GM20431 (cell line): ENCODE results near the gene AOPEP.

Experiments used
- in situ Hi-C: fragments of 300-500 bp; cut with MseI, MboI; formaldehyde crosslinking; loops from one replicate; pipeline ENCODE4 v1.15.0; 2020; ENCODE audit warnings: low sequenced_read_pairs; ENCODE audit not compliant: unreplicated experiment

Gene AOPEP

DNA sequence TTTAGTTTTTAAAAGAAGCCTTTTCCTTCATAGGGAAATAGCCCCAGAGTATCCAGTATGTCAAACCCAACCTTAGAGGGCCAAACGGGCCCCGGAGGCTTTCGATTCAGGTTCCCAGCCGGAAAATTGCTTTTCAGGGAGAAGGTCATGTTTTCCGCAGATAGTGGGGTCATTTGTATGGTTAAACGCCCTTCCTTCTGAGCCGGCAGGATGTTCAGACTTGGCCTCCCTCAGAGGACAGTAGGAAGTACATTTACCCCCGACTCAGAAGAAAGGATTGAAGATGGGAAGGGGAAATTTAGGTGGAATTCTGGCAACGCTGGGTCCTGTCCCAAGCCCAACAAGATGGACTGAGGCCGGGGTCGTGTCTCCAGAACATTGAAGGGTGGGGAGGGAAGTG lies 195.2 kb downstream of the AOPEP start:
- in situ Hi-C loops = no loop called here

GRCh38 chr9:94922098-94922607 lies 195.7 kb downstream of the AOPEP start:
- in situ Hi-C loops = no loop called here

- in situ Hi-C loops = no loop called here
Measured at GRCh38 chr9:94922691-94923107, 196.2 kb downstream of the AOPEP start.

- in situ Hi-C loops = no loop called here
Measured at GRCh38 chr9:94923326-94924089, 197.0 kb downstream of the AOPEP start.

DNA sequence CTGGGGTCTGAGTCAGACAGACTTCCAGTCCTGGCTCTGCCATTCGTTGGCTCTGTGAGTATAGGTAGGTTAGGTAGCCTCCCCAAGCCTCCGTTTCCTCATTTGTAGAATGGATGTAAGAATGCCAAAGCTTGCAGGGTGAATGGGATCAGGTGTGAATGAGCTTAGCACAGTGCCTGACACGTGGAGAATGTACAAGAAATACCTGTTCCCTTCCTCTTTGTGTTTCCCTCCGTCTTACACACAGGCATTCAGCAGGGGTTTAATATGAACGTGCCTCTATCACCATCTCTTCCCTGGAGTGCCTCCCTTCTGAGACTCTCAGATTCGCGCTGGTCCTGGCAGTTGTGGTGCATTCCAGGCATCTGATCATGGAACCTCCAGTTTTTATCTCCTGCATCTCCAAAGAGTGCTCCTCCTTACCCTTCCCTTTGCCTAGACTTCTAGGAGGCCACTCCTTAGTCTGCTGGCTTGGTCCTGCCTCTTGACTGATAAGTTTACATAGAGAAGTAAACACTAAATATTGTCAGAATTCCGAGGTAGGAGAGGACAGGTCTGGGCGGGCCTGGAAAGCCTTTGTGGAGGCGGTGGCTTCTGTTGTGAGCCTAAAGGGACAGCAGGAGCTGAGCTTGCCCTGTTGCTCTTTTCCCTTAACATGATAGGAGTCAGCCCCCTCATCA lies 199.4 kb downstream of the AOPEP start:
- in situ Hi-C loops = no loop called here

- in situ Hi-C loops = no loop called here
Measured at GRCh38 chr9:94926431-94926800, 199.9 kb downstream of the AOPEP start.

- in situ Hi-C loops = no loop called here
Measured at GRCh38 chr9:94927048-94927761, 200.7 kb downstream of the AOPEP start.

GRCh38 chr9:94927762-94928670 lies 201.5 kb downstream of the AOPEP start:
- in situ Hi-C loops = no loop called here

GRCh38 chr9:94928691-94929368 lies 202.3 kb downstream of the AOPEP start:
- in situ Hi-C loops = no loop called here

DNA sequence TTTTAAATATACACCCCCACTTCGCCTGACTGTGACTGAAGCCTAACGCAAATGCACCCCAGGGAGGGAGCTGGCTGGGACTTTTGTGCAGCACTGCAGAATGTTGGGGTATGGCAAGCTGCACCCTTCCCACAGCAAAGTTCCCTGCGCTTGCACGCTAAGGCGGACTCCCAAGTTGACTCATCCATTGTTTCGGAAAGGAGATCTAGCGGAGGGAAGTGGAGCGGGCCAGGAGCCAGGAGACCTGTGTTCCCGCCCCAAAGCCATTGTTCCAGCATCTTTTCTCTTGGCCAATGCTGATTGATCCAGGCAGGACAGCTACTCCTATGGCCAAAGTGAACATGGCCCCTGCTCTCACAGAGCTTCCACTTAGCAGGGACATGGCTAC lies 202.9 kb downstream of the AOPEP start:
- in situ Hi-C loops = no loop called here

DNA sequence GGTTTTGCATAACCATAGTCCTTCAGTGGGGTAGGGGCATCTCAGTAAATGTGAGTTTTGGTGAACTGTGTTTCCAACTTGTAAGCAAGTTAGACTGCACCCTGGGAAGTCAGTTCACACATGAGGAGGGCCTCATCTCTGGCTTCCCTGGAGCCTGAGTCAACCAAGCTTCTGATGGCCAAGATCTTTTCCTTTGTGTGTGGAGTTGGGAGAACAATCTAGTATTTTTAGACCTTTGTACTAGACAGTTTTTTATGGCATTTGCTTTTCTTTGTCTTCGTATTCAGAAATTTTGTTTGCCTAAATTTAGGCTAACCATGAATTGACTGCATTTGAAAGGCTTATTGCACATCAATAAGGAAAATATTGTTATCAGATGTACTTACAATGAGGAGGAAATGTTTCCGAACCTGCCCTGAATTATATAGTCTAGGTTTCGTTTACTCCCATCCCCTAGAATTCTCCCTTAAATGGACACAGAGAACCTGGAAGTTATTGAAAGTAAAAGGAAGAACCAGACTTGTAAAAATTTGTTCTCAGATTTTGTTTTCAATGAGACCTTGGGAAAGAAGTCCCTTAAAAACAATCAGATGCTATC lies 204.6 kb downstream of the AOPEP start:
- in situ Hi-C loops = no loop called here

GRCh38 chr9:94931740-94932139 lies 205.2 kb downstream of the AOPEP start:
- in situ Hi-C loops = no loop called here

GRCh38 chr9:94932652-94933510 lies 206.4 kb downstream of the AOPEP start:
- in situ Hi-C loops = no loop called here

DNA sequence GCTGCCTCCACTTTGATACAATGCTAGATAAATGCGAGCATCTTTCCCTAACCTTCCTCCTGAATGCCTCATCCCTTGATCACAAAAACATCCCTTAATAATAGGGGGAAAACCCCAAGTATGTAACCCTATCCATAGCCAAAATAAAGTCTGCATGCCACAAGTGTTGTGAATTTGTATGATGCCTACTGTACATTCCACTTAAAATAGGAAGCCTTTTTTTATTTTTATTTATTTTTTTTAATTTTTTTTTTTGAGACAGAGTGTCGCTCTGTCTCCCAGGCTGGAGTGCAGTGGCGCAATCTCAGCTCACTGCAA lies 207.0 kb downstream of the AOPEP start:
- in situ Hi-C loops = no loop called here

DNA sequence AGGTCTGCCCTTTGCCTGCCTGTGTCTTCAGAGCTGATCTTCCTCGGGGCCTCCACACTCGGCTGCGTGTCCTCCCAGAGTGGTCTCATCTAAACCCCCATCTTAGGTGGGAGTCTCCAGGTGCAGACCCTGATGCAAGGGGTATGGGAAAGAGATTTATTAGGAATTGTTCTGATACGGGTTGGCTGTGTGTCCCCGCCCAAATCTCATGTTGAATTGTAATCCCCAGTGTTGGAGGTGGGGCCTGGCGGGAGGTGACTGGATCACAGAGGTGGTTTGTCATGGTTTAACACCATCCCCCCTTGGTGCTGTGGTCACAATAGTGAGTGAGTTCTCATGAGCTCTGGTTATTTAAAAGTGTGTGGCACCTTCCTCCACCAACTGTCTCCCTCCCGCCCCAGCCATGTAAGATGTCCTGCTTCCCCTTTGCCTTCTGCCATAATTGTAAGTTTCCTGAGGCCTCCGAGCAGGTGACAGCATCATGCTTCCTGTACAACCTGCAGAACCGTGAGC lies 208.4 kb downstream of the AOPEP start:
- in situ Hi-C loops = no loop called here

GRCh38 chr9:94935396-94935795 lies 208.9 kb downstream of the AOPEP start:
- in situ Hi-C loops = no loop called here

DNA sequence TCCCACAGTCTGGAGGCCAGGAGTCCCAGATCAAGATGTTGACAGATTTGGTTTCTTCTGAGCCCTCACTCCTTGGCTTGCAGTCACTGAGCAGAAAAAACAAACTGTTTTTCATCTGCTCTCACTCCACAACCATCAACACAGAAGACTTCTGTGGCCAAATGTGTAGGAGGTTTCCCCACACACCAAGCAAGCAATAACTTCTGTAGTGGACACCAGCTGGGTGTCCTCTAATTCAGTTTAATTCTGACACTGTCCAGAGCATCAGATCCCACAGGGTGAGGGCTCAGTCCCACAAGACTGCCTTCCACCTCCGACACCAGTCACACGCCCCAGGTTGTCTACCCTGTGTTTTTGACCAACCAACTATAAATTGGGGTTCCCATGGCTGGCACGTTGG lies 209.9 kb downstream of the AOPEP start:
- in situ Hi-C loops = no loop called here
